DMS79 (cell line): Measurements from ENCODE around the gene CRACR2B.

ENCODE experiments used
- DNase-seq: peaks from one replicate; lab custom pipeline; 2025; lab: John Stamatoyannopoulos, UW

The CRACR2B gene

GRCh38 chr11:868802-869201, 41.1 kb downstream of the CRACR2B start:
- no peak for DNase-seq

DNA sequence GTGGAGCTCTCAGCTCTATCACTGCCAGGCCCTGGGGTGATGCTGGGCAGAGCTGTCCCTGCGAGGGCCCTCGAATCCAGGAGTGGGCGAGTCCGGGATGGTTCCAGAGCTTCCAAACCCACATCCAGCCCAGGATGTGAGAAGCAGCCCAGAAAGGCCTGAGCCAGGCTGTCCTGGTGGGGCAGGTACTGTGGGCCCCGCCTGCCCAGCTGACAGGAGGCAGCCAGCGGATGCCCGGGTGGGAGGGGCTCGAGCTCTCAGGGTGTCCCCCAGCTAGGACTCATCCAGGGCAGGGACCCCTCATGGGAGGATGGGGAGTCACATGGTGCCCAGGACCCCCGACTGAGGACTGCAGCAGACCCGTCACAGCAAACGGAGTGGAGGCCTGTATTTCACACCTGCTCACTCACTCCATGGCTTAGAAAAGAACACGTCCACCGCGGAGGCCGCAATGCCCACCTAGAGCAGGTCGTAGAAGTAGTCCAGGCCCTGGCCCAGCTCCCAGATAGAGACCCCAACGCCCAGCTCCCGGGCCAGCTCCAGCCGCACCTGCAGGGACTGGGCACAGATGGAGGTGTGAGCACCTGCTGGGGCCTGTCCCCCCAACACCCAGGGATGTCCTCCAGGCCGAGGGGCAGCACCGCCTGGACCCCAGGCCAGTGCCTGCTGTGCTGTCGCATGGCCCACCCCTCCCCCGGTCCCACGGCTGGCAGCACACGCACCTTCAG, 41.8 kb downstream of the CRACR2B start:
- no peak for DNase-seq

- no peak for DNase-seq
Observed at GRCh38 chr11:870127-870413, 42.4 kb downstream of the CRACR2B start.

GRCh38 chr11:870418-870817, 42.7 kb downstream of the CRACR2B start:
- no peak for DNase-seq

DNA sequence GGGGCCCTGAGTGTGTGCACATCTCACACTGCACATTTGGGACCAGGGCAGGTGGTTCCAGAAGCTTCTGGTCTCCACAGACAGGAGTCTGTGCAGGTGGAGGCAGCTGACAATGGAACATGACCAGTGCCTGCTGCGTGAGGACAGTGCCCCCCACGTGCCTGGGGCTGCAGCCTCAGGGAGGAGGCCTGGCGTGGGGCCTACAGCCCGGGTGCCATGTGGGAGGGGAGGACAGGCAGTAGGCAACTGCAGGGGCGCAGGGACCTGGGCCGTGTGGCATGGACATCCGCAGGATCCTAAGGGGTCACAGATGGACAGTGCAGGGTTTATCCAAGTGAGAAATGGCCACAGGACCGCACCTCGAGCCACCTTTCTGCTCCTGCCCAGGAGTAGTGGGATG, 43.8 kb downstream of the CRACR2B start:
- no peak for DNase-seq

DNA sequence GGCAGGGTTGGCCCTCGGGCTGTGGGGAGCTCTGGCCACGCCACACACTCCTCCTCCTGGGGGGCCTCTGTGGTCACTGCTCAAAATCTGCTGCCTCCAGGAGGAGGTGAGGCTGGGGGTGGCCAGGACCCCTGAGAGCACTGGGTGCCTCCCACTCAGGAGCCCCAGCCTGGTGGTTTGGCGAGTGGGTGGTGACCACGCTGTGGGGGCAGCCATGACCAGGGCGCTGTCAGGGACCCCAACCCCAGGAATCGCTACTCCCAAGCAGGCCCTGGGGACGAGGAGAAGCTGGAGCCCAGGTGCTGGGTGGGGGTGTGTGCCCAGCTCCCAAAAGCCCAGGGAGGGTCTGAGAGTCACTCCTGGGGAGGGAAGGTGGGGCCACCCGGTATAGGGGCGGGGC, 45.1 kb downstream of the CRACR2B start:
- no peak for DNase-seq

GRCh38 chr11:873706-874105, 46.0 kb downstream of the CRACR2B start:
- no peak for DNase-seq

GRCh38 chr11:875203-875602, 47.5 kb downstream of the CRACR2B start:
- no peak for DNase-seq

- no peak for DNase-seq
Observed at GRCh38 chr11:875769-876301, 48.1 kb downstream of the CRACR2B start.

DNA sequence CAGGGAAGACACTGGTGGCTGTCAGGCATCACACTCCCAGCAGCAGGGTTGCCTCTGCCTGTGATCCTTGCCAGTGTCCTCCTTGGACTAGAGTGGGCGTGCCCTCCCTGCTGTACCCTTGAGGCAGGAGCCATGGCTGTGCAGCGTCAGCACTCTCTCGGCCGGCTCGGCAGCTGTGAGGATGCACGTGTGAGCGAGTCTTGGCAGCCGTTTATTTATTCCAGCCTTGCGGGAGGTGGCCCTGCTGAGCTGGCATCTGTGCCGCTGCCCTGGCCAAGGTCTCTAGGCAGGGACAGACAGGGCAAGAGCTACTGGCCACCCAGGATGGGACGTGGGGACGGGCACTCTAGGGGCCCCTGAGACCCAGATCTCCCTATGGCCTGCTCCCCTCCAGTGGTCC, 48.8 kb downstream of the CRACR2B start:
- peak; percentile 15 for DNase-seq

DNA sequence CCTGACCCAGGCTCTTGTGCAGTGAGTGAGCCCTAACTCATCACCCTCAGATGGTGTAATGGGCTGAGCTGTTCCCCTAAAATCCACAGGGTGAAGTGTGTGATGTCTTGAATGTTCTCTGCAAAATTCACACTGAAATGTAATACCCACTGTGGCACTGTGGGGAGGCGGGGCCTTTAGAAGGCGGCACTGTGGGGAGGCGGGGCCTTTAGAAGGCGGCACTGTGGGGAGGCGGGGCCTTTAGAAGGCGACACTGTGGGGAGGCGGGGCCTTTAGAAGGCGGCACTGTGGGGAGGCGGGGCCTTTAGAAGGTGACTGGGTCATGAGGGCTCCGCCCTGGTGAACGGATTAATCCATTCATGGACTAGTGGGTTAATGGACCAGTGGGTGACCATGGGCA, 49.8 kb downstream of the CRACR2B start:
- no peak for DNase-seq

GRCh38 chr11:880447-880846, 52.7 kb downstream of the CRACR2B start:
- DNase-seq = no peak
